ENCODE measurements around the gene FRMPD2.
"Not testable (repeated sequence)": the region's sequence is repeated elsewhere in the genome, so short reads cannot be mapped to it uniquely, and the experiment has no call there.

FRMPD2 gene

GRCh38 chr10:48287417-48288391 lies 13.2 kb upstream of the FRMPD2 start:
- DNase-seq = no peak

GRCh38 chr10:48286356-48286755 lies 11.9 kb upstream of the FRMPD2 start:
- DNase-seq = no peak

GRCh38 chr10:48285710-48286109 lies 11.2 kb upstream of the FRMPD2 start:
- DNase-seq = no peak

DNA sequence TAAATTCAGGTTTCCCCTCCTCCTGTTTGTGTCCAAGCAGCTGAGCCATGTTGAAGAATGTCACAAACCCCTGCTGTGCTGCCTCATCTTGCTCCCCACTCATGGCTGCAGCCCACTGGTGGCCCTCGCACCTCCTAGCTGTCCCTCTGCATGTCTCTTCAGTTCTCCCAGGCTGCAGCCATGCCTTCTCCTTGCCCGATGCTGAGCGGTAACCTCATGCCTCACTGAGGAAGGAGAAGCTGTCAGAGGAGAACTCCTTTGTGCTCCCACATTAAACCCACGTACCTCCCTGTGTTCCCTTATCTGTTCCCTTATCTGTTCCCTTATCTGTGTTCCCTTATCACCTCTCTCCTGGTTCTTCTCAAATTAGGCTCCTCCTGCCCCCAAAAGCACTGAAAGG lies 10.3 kb upstream of the FRMPD2 start:
- DNase-seq = no peak

DNA sequence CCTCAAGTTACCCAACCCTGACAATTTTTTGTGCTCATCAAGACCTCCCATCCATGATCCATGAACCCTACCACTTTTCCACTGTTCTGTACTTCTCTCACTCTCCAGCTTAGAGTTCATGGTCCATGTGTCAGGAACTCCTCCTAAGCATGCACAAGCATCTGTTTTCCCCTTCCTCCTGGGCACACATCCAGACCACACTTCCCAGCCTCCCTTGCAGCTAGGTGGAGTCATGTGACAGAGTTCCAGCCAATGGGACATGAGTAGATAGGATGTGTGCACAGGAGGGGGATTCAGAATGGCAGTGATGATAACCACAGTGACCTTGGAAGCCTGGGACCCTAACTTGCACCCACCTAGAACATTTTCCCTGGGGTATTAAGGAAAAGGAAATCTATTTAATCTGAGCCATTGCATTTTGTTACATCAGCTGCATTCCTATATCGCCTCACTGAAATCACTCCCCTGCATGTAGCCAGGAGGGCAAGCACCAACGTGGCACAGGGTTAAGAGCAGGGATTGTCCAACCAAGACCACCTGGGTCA lies 9.6 kb upstream of the FRMPD2 start:
- no peak for DNase-seq

DNA sequence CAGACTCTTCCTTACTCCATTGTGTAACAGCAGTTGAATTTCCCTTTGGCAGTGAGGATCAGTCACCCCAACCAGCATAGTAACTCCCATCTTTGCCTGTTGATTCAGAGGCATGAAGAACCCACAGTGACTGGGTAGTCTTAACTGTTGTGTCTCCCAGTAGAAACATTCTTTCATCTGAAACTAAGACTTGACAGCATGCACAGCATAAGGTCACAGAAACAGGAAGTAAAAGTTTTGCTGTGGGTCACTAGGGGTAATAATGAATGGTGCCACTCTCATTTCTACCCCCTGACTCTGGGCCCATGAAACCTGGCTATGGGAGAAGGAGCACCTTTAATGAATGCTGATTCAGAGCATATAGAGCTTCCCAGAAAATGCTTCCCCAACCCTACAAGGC lies 8.3 kb upstream of the FRMPD2 start:
- no peak for DNase-seq

GRCh38 chr10:48281697-48282096 lies 7.2 kb upstream of the FRMPD2 start:
- not testable (repeated sequence) for DNase-seq

DNA sequence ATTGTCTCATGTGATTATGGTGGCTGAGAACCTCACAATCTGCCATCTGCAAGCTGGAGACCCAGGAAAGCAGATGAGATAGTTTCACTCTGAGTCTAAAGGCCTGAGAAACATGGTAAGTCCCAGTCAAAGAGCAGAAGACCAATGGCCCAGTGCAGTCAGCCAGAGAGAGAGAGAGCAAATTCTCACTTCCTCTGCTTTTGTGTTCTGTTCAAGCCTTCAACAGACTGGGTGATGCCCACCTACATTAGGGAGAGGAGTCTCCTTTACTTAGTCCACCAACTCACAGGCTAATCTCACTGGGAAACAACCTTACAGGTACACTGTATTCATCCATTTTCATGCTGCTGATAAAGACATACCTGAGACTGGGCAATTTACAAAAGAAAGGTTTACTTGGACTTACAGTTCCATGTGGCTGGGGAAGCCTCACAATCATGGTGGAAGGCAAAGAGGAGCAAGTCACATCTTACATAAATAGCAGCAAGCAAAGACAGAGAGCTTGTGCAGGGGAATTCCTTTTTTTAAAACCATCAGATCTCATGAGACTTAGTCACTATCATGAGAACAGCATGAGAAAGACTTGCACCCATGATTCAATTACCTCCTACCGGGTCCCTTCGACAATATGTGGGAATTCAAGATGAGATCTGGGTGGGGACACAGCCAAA lies 4.7 kb upstream of the FRMPD2 start:
- no peak for DNase-seq

GRCh38 chr10:48277093-48277492 lies 2.6 kb upstream of the FRMPD2 start:
- no peak for DNase-seq

DNA sequence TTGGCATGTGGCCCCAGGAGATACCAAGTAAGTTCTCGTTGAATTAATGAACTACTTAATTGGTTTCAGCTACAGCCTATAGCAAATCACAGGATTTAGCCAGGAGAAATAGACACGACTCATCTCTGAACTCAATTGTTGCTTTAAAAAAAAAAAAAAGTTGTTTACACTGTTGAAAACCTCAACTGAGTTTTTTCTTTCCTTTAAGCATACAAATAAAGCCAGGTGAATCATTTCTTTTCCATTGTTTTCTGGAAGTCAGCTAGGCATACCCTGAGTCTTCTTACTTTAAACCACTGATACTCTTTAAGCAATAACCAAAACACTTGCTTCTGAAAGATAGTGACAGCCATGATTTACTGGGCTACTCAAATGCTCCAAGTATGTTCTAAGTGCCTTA lies 755 bp downstream of the FRMPD2 start:
- no peak for DNase-seq

GRCh38 chr10:48272682-48273081 lies 1.8 kb downstream of the FRMPD2 start:
- no peak for DNase-seq

GRCh38 chr10:48271047-48271730 lies 3.3 kb downstream of the FRMPD2 start:
- DNase-seq = no peak

GRCh38 chr10:48266528-48266927 lies 8.0 kb downstream of the FRMPD2 start:
- DNase-seq = no peak

GRCh38 chr10:48258105-48258504 lies 16.4 kb downstream of the FRMPD2 start:
- DNase-seq = no peak

- DNase-seq = no peak
Measured at GRCh38 chr10:48257407-48257961, 17.0 kb downstream of the FRMPD2 start.

- DNase-seq = no peak
Measured at GRCh38 chr10:48255722-48256121, 18.8 kb downstream of the FRMPD2 start.

- DNase-seq = no peak
Measured at GRCh38 chr10:48254750-48255512, 19.6 kb downstream of the FRMPD2 start.

DNA sequence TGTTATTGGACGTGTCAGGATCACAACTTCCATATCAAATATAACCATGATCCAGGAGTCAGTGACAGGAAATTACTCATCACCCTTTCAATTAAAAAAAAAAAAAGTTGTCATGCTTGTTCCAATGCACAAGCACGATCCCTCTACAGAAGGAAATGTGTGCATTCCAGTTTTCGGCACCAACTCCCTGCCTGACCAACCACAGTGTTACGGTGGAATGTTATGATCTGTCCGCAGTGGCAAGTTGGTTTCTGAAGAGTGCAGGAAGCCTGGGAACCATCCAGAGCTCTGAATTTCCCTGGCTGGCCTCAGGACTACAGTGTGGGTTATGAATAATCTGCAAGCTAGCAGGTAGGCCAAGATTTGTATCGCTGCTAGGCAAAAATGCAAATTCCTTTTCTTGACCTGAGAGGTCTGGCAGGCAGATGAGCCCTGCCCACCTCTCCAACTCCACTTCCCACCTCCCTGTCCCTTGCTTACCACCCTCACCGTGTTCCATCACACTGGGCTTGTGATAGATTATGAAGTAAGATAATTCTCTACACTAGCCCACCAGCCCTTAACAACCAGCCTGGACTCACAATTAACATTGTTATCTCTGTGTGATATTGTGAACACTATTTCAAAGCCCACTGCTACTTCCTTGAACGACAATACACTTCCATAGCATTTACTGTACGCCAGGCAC lies 20.4 kb downstream of the FRMPD2 start:
- peak; percentile 54 for DNase-seq

DNA sequence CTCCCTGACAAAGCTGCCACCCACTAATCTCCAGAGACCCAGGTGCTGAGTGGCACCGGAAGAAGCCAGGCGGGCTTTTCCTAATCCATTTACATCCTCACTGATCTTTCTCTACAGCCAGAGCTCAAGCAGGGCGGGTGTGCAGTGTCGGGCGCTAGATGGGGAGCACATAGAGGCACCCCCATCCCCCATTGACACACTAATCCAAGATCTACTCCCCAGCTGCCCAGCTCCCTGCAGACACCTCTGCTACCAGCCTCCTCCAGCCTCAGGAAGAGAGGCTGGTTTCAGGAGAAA lies 22.2 kb downstream of the FRMPD2 start:
- DNase-seq = no peak

DNA sequence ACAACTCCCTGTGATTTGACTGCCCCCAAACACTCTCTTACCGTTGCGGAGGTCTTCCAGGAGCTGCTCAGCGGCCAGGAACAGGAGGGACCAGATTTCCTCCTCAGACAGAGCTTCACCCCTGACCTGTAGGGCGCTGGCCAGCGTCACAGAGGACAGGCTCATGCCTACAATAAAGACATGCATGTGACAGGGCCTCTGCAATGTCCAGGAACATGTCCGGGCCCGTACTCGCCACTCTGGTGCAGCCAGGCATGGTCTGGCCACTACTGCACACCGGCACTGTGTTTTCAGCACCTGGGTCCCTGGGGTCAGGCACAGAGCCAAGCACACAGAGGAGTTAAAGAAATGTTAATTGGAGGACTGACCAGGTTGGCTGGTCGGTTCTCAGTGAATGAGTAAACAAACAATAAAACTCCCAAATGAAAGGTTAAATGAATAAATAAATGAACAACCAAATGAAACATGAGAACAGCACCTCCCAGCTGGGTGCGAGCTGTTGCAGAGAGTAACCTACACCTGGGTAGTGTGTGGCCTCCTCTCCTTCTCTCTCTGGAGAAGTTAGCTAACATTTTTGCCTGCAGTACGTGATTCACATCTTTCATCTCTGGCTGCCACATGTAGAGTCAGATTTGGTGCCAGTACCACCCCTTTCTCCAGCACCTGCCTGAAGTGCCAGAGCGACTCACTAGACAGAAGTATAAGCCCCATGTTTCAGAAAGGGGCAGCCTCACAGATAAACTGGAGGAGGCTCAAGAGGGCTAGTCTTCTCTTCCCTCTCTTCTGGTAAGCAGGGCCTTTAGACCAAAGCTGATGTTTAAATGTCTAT lies 22.8 kb downstream of the FRMPD2 start:
- DNase-seq = no peak

GRCh38 chr10:48251152-48251524 lies 23.4 kb downstream of the FRMPD2 start:
- no peak for DNase-seq
